Neural crest cell (in vitro differentiated cells): ENCODE results near the gene ZNF574. TPM values are rescaled to one million over a fixed set of nuclear protein-coding genes. Genes with fewer than 3 reads are reported as not detected.

Experiments
- DNase-seq: peaks from one replicate; pipeline ENCODE4 v3.0.0; 2021; ENCODE audit warnings: low read depth, mixed read lengths, low spot score
- H3K27ac Mint-ChIP-seq: one replicate; pipeline ENCODE4 v1.8.0; 2021; ENCODE audit warnings: mild to moderate bottlenecking, mixed read lengths; ENCODE audit not compliant: unreplicated experiment
- H3K27me3 Mint-ChIP-seq: 2 replicates; pipeline ENCODE4 v1.8.0; 2021; ENCODE audit warnings: low read depth, mild to moderate bottlenecking, mixed read lengths
- H3K36me3 Mint-ChIP-seq: 2 replicates; pipeline ENCODE4 v1.8.0; 2021; ENCODE audit warnings: low read depth, mild to moderate bottlenecking, mixed read lengths
- H3K4me1 Mint-ChIP-seq: 2 replicates; pipeline ENCODE4 v1.8.0; 2021; ENCODE audit warnings: mixed read lengths
- H3K4me3 Mint-ChIP-seq: one replicate; pipeline ENCODE4 v1.8.0; 2021; ENCODE audit warnings: mild to moderate bottlenecking, mixed read lengths
- H3K9me3 Mint-ChIP-seq: 2 replicates; pipeline ENCODE4 v1.8.0; 2021; ENCODE audit warnings: mixed read lengths
- CTCF ChIP-seq: fragments of 200-600 bp; sonication (generic); conservative IDR thresholded peaks from 2 replicates; pipeline ENCODE4 v1.5.0; 2021; ENCODE audit warnings: antibody characterized with exemption, mild to moderate bottlenecking
- total RNA-seq: library from RNA; stranded (reverse); gene quantifications from 2 replicates; pipeline ENCODE4 v1.2.1, GENCODE V29; 2021

The ZNF574 gene
- total RNA-seq, 1 donor from 2014 or later = 26.0 TPM

- Mint-ChIP-seq H3K4me3 (no peak overlapping the region), H3K4me1 (peaks cover 11% of the 10 kb centered on the region), H3K27ac (no peak overlapping the region), H3K9me3 (no peaks in the 10 kb centered on the region), H3K27me3 (no peaks in the 10 kb centered on the region), H3K36me3 (peaks cover 2% of the 10 kb centered on the region)
- no peak for TF ChIP-seq CTCF
- DNase-seq = no peak
Measured at GRCh38 chr19:42088471-42089190, 12.7 kb downstream of the ZNF574 start.

GRCh38 chr19:42089191-42089750 lies 13.3 kb downstream of the ZNF574 start:
- no peak for DNase-seq
- no peak for TF ChIP-seq CTCF
- Mint-ChIP-seq H3K9me3 (no peaks in the 10 kb centered on the region), H3K27me3 (peaks cover 4% of the 10 kb centered on the region), H3K4me3 (no peak overlapping the region), H3K27ac (no peak overlapping the region), H3K4me1 (peaks cover 18% of the 10 kb centered on the region), H3K36me3 (no peaks in the 10 kb centered on the region)

- Mint-ChIP-seq H3K4me1 (peaks cover 23% of the 10 kb centered on the region), H3K4me3 (no peak overlapping the region), H3K27ac (no peak overlapping the region), H3K9me3 (no peaks in the 10 kb centered on the region), H3K27me3 (peaks cover 9% of the 10 kb centered on the region), H3K36me3 (no peaks in the 10 kb centered on the region)
- no peak for TF ChIP-seq CTCF
- DNase-seq = no peak
Measured at GRCh38 chr19:42089772-42090171, 13.8 kb downstream of the ZNF574 start.

GRCh38 chr19:42090672-42091071 lies 14.7 kb downstream of the ZNF574 start:
- no peaks in the 10 kb centered on the region for H3K36me3 Mint-ChIP-seq
- no peak overlapping the region for H3K4me3 Mint-ChIP-seq
- peaks cover 25% of the 10 kb centered on the region for H3K4me1 Mint-ChIP-seq
- no peak for DNase-seq
- H3K27me3 Mint-ChIP-seq = peaks cover 9% of the 10 kb centered on the region
- H3K27ac Mint-ChIP-seq = no peak overlapping the region
- TF ChIP-seq CTCF = no peak
- no peaks in the 10 kb centered on the region for H3K9me3 Mint-ChIP-seq

GRCh38 chr19:42091300-42091699 lies 15.3 kb downstream of the ZNF574 start:
- TF ChIP-seq CTCF = no peak
- H3K27ac Mint-ChIP-seq = no peak overlapping the region
- peaks cover 11% of the 10 kb centered on the region for H3K27me3 Mint-ChIP-seq
- no peak overlapping the region for H3K4me3 Mint-ChIP-seq
- H3K4me1 Mint-ChIP-seq = peaks cover 20% of the 10 kb centered on the region
- H3K9me3 Mint-ChIP-seq = no peaks in the 10 kb centered on the region
- H3K36me3 Mint-ChIP-seq = no peaks in the 10 kb centered on the region
- DNase-seq = no peak
